ENCODE results near the gene CFAP70.
A peak's percentile ranks its signal among the peaks of the same experiment; 100 is the strongest.
"Not testable (repeated sequence)": the region's sequence is repeated elsewhere in the genome, so short reads cannot be mapped to it uniquely, and the experiment has no call there.

The CFAP70 gene
- total RNA-seq = 3.4 to 12.0 (median 8.8) reads per million in 4 experiments

- DNase-seq = peak; percentile 84
These were observed at the start of gene CFAP70 for GRCh38 chr10:73358331-73359279. Gene CFAP70 (minus strand): TSS chr10:73358864. CDS start chr10:73354796, 4,068 bp downstream.

GRCh38 chr10:73408061-73408460 lies 49.4 kb upstream of the CFAP70 start:
- no peak for DNase-seq

- no peak for DNase-seq
These were observed 48.8 kb upstream of the CFAP70 start for GRCh38 chr10:73407495-73407894.

GRCh38 chr10:73406846-73407245 lies 48.2 kb upstream of the CFAP70 start:
- no peak for DNase-seq

DNA sequence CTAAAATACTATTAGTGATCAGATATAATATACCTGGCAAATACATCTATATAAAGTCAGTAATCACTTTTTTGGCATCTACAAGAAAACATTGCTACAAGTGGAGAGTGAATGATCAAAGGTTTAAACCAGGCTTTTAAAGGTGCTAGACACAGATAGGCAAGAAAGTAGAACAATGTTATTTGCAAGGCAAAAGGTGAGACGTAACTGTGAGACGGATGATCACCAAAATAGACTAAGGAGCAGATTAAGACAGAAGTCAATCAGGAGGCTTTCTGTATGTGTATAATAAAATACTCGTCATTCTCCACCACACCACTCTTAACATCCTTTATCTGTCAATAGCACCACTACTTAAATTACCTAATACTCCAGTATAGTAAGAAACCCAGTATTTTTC lies 46.9 kb upstream of the CFAP70 start:
- DNase-seq = no peak

DNA sequence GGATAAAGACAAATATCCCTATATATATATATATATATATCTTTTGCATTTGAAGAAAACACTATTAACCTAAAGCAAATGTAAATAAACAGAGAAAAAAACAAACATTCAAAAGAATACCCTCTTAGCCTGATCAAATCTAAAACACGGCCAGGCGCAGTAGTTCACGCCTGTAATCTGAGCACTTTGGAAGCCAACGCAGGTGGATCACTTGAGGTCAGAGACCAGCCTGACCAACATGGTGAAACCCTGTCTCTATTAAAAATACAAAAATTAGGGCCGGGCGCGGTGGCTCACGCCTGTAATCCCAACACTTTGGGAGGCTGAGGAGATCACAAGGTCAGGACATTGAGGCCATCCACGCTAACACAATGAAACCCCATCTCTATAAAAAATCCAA lies 46.0 kb upstream of the CFAP70 start:
- no peak for DNase-seq

DNA sequence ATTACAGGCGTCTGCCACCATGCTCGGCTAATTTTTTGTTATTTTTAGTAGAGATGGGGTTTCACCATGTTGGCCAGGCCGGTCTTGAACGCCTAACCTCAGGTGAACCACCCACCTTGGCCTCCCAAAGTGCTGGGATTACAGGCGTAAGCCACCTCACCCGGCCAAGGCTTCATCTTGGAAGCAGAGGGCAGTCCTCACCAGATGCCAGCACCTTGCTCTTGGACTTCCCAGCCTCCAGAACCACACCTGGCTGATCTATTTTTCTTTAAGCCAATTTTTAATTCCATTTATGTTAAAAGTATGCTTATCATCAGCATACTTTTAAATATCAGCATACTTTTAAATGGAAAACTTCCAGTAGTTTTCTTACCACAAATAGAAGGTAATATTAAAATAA lies 43.0 kb upstream of the CFAP70 start:
- no peak for DNase-seq

DNA sequence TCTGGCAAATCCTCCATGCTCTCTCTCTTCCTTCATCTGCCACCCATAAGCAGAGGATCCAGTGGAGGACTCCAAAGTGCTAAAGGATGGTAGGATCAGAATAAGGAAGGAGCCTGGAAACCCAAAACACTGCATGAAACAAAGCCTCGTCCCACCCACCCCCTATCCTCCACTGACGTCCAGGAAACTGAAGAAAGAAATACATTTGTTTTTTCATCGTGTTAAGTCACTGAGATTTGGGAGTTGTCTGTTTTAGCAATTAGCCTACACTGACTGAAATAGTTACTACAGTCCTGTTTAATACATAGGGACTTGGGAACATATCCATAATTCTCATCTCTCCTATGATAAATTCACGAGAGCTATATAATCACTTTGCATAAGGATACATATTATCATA lies 40.4 kb upstream of the CFAP70 start:
- no peak for DNase-seq

GRCh38 chr10:73398024-73398423 lies 39.4 kb upstream of the CFAP70 start:
- no peak for DNase-seq

DNA sequence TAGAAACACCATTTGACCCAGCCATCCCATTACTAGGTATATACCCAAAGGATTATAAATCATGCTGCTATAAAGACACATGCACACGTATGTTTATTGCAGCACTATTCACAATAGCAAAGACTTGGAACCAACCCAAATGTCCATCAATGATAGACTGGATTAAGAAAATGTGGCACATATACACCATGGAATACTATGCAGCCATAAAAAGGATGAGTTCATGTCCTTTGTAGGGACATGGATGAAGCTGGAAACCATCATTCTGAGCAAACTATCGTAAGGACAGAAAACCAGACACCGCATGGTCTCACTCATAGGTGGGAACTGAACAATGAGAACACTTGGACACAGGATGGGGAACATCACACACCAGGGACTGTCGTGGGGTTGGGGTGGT lies 35.7 kb upstream of the CFAP70 start:
- DNase-seq = not testable (repeated sequence)

DNA sequence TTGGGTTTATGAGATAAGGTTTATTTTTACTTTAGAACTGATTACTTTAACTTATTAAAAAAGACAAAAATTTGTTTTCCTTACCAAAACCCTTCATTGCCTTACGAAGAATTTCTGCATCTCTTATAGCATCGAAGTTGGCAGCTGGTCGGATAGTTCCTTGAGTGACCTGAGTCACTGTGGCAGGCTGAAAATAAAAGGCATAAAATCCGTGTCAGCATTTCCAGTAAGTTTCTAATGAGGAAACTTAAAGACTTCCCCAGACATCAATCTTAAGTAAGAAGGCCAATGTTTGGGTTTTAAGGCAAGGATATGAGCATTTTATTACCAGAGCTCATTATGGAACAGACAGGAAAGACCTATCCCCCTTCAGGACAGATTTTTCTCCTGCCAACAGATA lies 29.6 kb upstream of the CFAP70 start:
- DNase-seq = no peak

- no peak for DNase-seq
These were observed 27.9 kb upstream of the CFAP70 start for GRCh38 chr10:73386583-73386982.

GRCh38 chr10:73379064-73379748 lies 20.5 kb upstream of the CFAP70 start:
- DNase-seq = no peak

GRCh38 chr10:73376679-73377078 lies 18.0 kb upstream of the CFAP70 start:
- DNase-seq = no peak

DNA sequence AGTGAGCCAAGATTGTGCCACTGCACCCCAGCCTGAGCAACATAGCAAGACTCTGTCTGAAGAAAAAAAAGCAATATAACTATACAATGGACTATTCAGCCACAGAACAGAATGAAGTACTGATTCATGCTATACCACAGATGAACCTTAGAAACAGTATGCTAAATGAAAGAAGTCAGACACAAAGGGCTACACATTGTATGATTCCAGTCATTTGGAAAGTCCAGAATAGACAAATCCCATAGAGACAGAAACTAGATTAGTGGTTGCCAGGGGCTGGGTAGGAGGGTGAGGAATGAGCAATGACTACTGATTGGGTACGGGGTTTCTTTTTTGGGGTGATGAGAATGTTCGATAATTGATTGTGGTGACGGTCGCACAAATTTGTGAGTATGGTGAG lies 9.6 kb upstream of the CFAP70 start:
- DNase-seq = no peak

- no peak for DNase-seq
These were observed 8.0 kb upstream of the CFAP70 start for GRCh38 chr10:73366381-73367298.

DNA sequence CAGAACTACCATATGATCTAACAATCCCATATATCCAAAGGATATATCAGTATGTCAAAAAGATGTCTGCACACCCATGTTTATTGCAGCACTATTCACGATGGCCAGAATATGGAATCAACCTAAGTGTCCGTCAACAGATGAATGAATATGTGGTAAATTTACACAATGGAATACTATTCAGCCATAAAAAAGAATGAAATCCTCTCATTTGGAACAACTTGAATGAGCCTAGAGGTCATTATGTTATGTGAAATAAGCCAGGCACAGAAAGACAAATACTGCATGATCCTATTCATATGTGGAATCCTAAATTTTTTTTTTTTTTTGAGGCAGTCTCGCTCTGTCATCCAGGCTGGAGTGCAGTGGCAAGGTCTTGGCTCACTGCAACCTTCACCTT lies 6.3 kb upstream of the CFAP70 start:
- DNase-seq = no peak

DNA sequence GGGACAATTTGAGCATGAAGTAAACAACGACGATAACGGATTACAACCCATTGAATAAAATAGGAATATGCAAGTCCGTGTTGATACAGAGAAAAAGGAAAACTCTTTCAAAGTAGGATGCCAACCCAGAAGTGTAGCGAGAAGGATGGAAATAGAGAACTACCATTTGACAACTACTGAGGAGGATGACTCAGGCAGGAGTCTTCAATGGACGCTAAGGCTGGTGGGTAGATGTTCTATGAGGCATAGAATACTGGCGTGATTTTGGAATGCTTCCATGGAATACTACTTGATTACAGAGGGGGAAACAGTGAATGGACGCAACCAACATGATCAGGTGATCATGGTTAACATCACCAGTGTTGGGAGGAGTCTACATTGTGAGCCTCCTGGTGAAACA lies 828 bp upstream of the CFAP70 start:
- no peak for DNase-seq

- no peak for DNase-seq
These were observed 843 bp downstream of the CFAP70 start for GRCh38 chr10:73357821-73358220.

- DNase-seq = no peak
These were observed 1.5 kb downstream of the CFAP70 start for GRCh38 chr10:73357166-73357565.

DNA sequence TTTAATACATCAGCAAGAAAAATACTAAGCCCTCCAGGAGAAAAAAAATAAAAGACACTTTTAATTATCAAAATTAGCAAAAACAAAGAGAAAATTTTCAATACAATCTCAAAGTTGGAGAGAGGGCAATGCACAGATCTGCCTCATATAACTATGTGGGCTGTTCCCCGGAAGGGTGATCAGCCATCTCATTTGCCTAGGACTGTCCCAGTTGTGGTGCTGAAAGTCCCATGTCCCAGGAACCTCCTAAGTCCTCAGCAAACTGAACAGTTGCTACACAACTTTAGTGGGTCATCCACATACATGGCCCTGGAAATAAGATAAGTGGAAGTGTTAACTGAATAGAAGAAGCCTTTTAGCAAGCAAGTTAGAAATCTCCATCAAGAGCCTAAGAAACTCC lies 14.4 kb downstream of the CFAP70 start:
- DNase-seq = no peak

DNA sequence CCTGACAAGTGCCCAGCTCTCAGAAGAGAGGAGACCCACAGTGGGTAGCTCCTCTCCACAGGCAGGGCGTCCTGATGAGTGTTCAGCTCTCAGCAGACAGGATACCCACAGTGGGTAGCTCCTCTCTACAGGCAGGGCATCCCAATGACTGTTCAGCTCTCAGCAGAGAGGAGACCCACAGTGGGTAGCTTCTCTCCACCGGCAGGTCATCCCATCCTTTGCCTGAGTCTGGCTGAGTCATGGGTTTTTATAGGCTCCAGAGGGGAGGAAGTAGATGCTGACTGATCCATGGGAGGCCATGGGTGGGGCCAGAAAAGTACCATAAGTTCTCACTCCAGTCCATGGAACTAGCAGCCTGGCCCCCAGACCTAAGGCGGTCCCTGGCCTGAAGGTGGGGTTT lies 18.5 kb downstream of the CFAP70 start:
- DNase-seq = no peak

- DNase-seq = no peak
These were observed 19.2 kb downstream of the CFAP70 start for GRCh38 chr10:73339436-73339835.

All from effector CD8-positive, alpha-beta T cell (primary cell).